B cell (primary cell): ENCODE data around the gene POLR2F. TPM values are rescaled to one million over a fixed set of nuclear protein-coding genes. Genes with fewer than 3 reads are reported as not detected.
"Not testable (repeated sequence)": the region's sequence is repeated elsewhere in the genome, so short reads cannot be mapped to it uniquely, and the experiment has no call there.

Experiments
- ATAC-seq: fragments of 200-7000 bp; cut with Tn5 transposase; one replicate; pipeline ENCODE4 v1.10.0; 2021; ENCODE audit warnings: low read depth, mild to moderate bottlenecking, moderate number of reproducible peaks, moderate library complexity
- CTCF ChIA-PET: fragments of 350-600 bp; sonication (Branson Sonifier 250); formaldehyde crosslinking; loops from one replicate; lab custom pipeline; 2021; ENCODE audit warnings: antibody characterized with exemption, inconsistent platforms; lab: Charles Lee
- POLR2A ChIA-PET: fragments of 350-600 bp; sonication (Branson Sonifier 250); formaldehyde crosslinking; loops from one replicate; lab custom pipeline; 2021; ENCODE audit warnings: antibody characterized with exemption; lab: Charles Lee
- DNase-seq: peaks from one replicate; pipeline ENCODE4 v3.0.0; 2013
- H2AFZ ChIP-seq: 2 replicates; pipeline ENCODE4 v1.6.1; 2012; ENCODE audit warnings: mild to moderate bottlenecking, low read depth, low read length; ENCODE audit not compliant: insufficient read depth, poor library complexity, severe bottlenecking
- H3K27ac ChIP-seq, 2 donors: 1 replicate in 1 of 2; 2 replicates in 1 of 2; pipeline ENCODE4 v1.5.1; 2012 to 2013; ENCODE audit warnings: low read length in 2 of 2, mild to moderate bottlenecking in 2 of 2, moderate library complexity in 1 of 2
- H3K27me3 ChIP-seq, 4 experiments: fragments of 200-600 bp in 1 of 4; sonication (generic) in 1 of 4; replicated peaks in 1 of 4; 1 replicate in 2 of 4; 2 replicates in 2 of 4; pipeline versions ENCODE4 v1.6.1 to v1.7.0; 2013 to 2016; ENCODE audit warnings: low read length in 3 of 4, mild to moderate bottlenecking in 2 of 4, mixed read lengths in 1 of 4, moderate library complexity in 1 of 4; ENCODE audit not compliant: insufficient read depth in 4 of 4, control insufficient read depth in 3 of 4; ENCODE audit errors: control extremely low read depth in 1 of 4
- H3K36me3 ChIP-seq, 2 experiments: replicated peaks in 1 of 2; 1 replicate in 1 of 2; 2 replicates in 1 of 2; pipeline versions ENCODE4 v1.6.1 to v1.7.1; 2013; ENCODE audit warnings: low read length in 1 of 2; ENCODE audit not compliant: insufficient read depth in 2 of 2, control insufficient read depth in 1 of 2; ENCODE audit errors: control extremely low read depth in 1 of 2, extremely low read depth in 1 of 2
- H3K4me1 ChIP-seq, 2 donors: fragments of 200-600 bp in 1 of 2; sonication (generic) in 1 of 2; 1 replicate in 1 of 2; 2 replicates in 1 of 2; pipeline versions ENCODE4 v1.5.1 to v1.6.1; 2013 to 2017; ENCODE audit warnings: low read length in 2 of 2; ENCODE audit not compliant: control insufficient read depth in 2 of 2, insufficient read depth in 2 of 2
- H3K4me2 ChIP-seq: replicated peaks from 2 replicates; pipeline ENCODE3; 2012; ENCODE audit warnings: mild to moderate bottlenecking, low read depth, low read length; ENCODE audit not compliant: poor library complexity, severe bottlenecking
- H3K4me3 ChIP-seq, 5 experiments: fragments of 200-600 bp in 1 of 5; sonication (generic) in 1 of 5; 1 replicate in 3 of 5; 2 replicates in 2 of 5; pipeline versions ENCODE4 v1.5.1 to v1.7.0; 2011 to 2016; ENCODE audit warnings: low read length in 4 of 5, mild to moderate bottlenecking in 4 of 5, low read depth in 2 of 5, control low read depth in 1 of 5, moderate library complexity in 1 of 5; ENCODE audit not compliant: insufficient read depth in 1 of 5; ENCODE audit errors: control extremely low read depth in 1 of 5, extremely low read depth in 1 of 5
- H3K79me2 ChIP-seq: fragments of 200-600 bp; sonication (generic); one replicate; pipeline ENCODE4 v1.6.0; 2016; ENCODE audit warnings: low read length; ENCODE audit not compliant: control insufficient read depth, insufficient read depth
- H3K9ac ChIP-seq: fragments of 200-600 bp; sonication (generic); 2 replicates; pipeline ENCODE4 v1.6.1; 2017; ENCODE audit warnings: mild to moderate bottlenecking, low read length, moderate library complexity
- H3K9me3 ChIP-seq, 3 donors: one replicate each; pipeline versions ENCODE4 v1.6.1 to v1.7.1; 2013; ENCODE audit warnings: low read length in 2 of 3; ENCODE audit not compliant: control insufficient read depth in 2 of 3, insufficient read depth in 1 of 3; ENCODE audit errors: control extremely low read depth in 1 of 3
- H4K20me1 ChIP-seq: 2 replicates; pipeline ENCODE4 v1.6.0; 2012; ENCODE audit warnings: mild to moderate bottlenecking, low read length; ENCODE audit not compliant: insufficient read depth, control insufficient read depth, poor library complexity, severe bottlenecking
- H3K27ac Mint-ChIP-seq: one replicate; pipeline ENCODE4 v1.8.0; 2021; ENCODE audit warnings: mixed read lengths
- H3K27me3 Mint-ChIP-seq: one replicate; pipeline ENCODE4 v1.8.0; 2021; ENCODE audit warnings: mixed read lengths
- H3K4me1 Mint-ChIP-seq: one replicate; pipeline ENCODE4 v1.8.0; 2021; ENCODE audit warnings: mixed read lengths
- H3K4me3 Mint-ChIP-seq: one replicate; pipeline ENCODE4 v1.8.0; 2021; ENCODE audit warnings: mixed read lengths
- H3K9me3 Mint-ChIP-seq: one replicate; pipeline ENCODE4 v1.8.0; 2022; ENCODE audit warnings: mixed read lengths; ENCODE audit not compliant: insufficient read depth
- EZH2 ChIP-seq: IDR thresholded peaks from 2 replicates; pipeline ENCODE4 v1.6.1; 2012; ENCODE audit warnings: borderline replicate concordance, low read depth, mild to moderate bottlenecking, moderate library complexity, low read length; ENCODE audit not compliant: insufficient read depth, poor library complexity, severe bottlenecking
- WGBS: methylation state at CpG from one replicate; pipeline ENCODE4 v1.1.5; 2013; ENCODE audit warnings: missing lambda C conversion rate; ENCODE audit not compliant: insufficient coverage; 5-methylcytosine and 5-hydroxymethylcytosine counted together
- intact Hi-C: fragments of 100-400 bp; cut with micrococcal nuclease; formaldehyde crosslinking; loops from one replicate; pipeline ENCODE4 v1.10.0; 2022
- polyA plus RNA-seq: library from polyadenylated mRNA; depleted of rRNA; stranded (reverse); fragments of >200 nt; gene quantifications from 2 replicates; pipeline ENCODE4 v1.2.3, GENCODE V29; 2012
- total RNA-seq, 2 donors: library from RNA; stranded (reverse); fragments of 120-200 nt in 1 of 2; gene quantifications; 1 replicate in 1 of 2; 2 replicates in 1 of 2; pipeline versions ENCODE4 v1.2.3 to v1.2.4, GENCODE V29; 2013 to 2022
- TF ChIP-seq, protein P1 (sequence below): fragments of 200-600 bp; IDR thresholded peaks from one replicate; pipeline ENCODE4 v1.8.0; 2022; ENCODE audit warnings: antibody characterized with exemption, mild to moderate bottlenecking

The POLR2F gene
- total and polyA plus RNA-seq, 2 donors (not counting 1 experiment from before 2014, with no cell fraction given) = 41.8 to 49.6 TPM

DNA sequence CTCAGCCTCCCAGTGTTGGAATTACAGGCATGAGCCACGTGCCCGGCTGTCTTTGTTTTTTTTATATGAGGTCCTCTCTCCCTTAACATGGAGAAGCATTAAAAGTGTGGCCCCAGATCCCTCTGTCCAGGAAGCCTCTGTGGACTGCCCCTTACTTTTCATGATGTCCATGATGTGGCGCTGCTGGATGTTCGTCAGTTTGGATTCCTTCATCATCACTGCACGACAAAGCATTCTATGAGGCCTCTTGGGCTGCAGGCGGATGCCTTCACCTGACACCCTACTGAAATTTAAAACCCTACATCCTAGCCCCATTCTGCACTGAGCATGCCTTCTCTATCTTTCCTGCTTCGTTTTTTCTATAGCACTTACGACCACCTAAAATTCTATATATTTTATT lies 2.2 kb upstream of the POLR2F start:
- no peaks in the 10 kb centered on the region for H3K9me3 Mint-ChIP-seq
- POLR2A ChIA-PET = no interaction called here
- no peaks in the 10 kb centered on the region for H4K20me1 ChIP-seq
- peaks cover 19% of the 10 kb centered on the region for H3K79me2 ChIP-seq
- no peak overlapping the region for H3K9ac ChIP-seq
- no peaks in the 10 kb centered on the region for H3K36me3 ChIP-seq
- H3K27ac ChIP-seq = no peak overlapping the region
- DNase-seq = no peak
- no peaks in the 10 kb centered on the region for H3K9me3 ChIP-seq
- peaks cover 17 to 20% of the 10 kb centered on the region in 2 donors for H3K4me1 ChIP-seq
- no peak overlapping the region for H3K4me2 ChIP-seq
- H3K27me3 Mint-ChIP-seq = peaks cover 14% of the 10 kb centered on the region
- no peak for ATAC-seq
- peaks cover 2 to 14% (median 8%) of the 10 kb centered on the region in 4 experiments for H3K27me3 ChIP-seq
- peaks cover 26% of the 10 kb centered on the region for H3K4me1 Mint-ChIP-seq
- no peak overlapping the region for H3K4me3 ChIP-seq
- TF ChIP-seq EZH2 = no peak
- TF ChIP-seq, protein P1, sequence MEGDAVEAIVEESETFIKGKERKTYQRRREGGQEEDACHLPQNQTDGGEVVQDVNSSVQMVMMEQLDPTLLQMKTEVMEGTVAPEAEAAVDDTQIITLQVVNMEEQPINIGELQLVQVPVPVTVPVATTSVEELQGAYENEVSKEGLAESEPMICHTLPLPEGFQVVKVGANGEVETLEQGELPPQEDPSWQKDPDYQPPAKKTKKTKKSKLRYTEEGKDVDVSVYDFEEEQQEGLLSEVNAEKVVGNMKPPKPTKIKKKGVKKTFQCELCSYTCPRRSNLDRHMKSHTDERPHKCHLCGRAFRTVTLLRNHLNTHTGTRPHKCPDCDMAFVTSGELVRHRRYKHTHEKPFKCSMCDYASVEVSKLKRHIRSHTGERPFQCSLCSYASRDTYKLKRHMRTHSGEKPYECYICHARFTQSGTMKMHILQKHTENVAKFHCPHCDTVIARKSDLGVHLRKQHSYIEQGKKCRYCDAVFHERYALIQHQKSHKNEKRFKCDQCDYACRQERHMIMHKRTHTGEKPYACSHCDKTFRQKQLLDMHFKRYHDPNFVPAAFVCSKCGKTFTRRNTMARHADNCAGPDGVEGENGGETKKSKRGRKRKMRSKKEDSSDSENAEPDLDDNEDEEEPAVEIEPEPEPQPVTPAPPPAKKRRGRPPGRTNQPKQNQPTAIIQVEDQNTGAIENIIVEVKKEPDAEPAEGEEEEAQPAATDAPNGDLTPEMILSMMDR = no peak
- intact Hi-C loops = loop anchor here (5.0 kb wide), 1 partner anchor 134 kb away; no protein-coding TSS in a partner anchor
- no peak overlapping the region for H3K27ac Mint-ChIP-seq
- CTCF ChIA-PET = no interaction called here
- no peak overlapping the region for H2AFZ ChIP-seq
- WGBS = 87% methylated on average over 3 of the region's 8 CpGs
- peak overlapping the region; percentile 50 for H3K4me3 Mint-ChIP-seq

GRCh38 chr22:37952629-37953028 lies 870 bp upstream of the POLR2F start:
- H4K20me1 ChIP-seq, H3K27ac Mint-ChIP-seq, H3K9me3 ChIP-seq, H3K9me3 Mint-ChIP-seq, POLR2A ChIA-PET, H3K27ac ChIP-seq, ATAC-seq: not testable (repeated sequence)
- DNase-seq = peak; percentile 29
- Histone ChIP-seq H3K4me1 (peaks cover 17 to 20% of the 10 kb centered on the region in 2 donors), H3K79me2 (peaks cover 21% of the 10 kb centered on the region), H3K27me3 (peaks cover 2 to 14% (median 8%) of the 10 kb centered on the region in 4 experiments), H2AFZ (peak overlapping the region; percentile 84), H3K9ac (peak overlapping the region; percentile 75), H3K36me3 (peaks cover 3 to 11% of the 10 kb centered on the region in 2 experiments), H3K4me2 (peak overlapping the region; percentile 87), H3K4me3 (peak overlapping the region in 4 of 5 experiments; percentile 64 to 99 (median 88))
- Mint-ChIP-seq H3K27me3 (peaks cover 14% of the 10 kb centered on the region), H3K4me3 (peak overlapping the region; percentile 99), H3K4me1 (peaks cover 26% of the 10 kb centered on the region)
- 16% methylated on average over 18 of the region's 20 CpGs for WGBS
- intact Hi-C loops = loop anchor here (1.0 to 5.0 kb wide), 4 partner anchors 18 to 135 kb away; partner anchors contain the start of genes EIF3L and MICALL1
- CTCF ChIA-PET = interaction anchor here (0.6 kb wide), 1 partner anchor 32 kb away, joined by 4 read pairs; no protein-coding TSS in a partner anchor
